RCC 7860 (cell line): Measurements from ENCODE around the gene ADK.

Source experiments
- DNase-seq: peaks from one replicate; pipeline ENCODE4 v3.0.0-alpha.2; 2015; ENCODE audit warnings: low spot score
- FAIRE-seq: peaks from 2 replicates; lab custom pipeline; 2012; peaks lifted over from hg19 to GRCh38; lab: Jason Lieb, UNC

ADK gene

GRCh38 chr10:74753442-74754211 is 602.6 kb downstream of the ADK start:
- no peak for DNase-seq
- FAIRE-seq: no peak

GRCh38 chr10:74754381-74754821 is 603.4 kb downstream of the ADK start:
- FAIRE-seq: no peak
- no peak for DNase-seq

GRCh38 chr10:74755273-74755672 is 604.3 kb downstream of the ADK start:
- FAIRE-seq: no peak
- no peak for DNase-seq
